HG02759 (cell line): ENCODE measurements around the gene ZNF358.
A peak's percentile ranks its signal among the peaks of the same experiment; 100 is the strongest.

Experiments used
- ATAC-seq: cut with Tn5 transposase; IDR thresholded peaks from one replicate; pipeline ENCODE4 v1.9.1; 2021; ENCODE audit warnings: mild to moderate bottlenecking, moderate library complexity; ENCODE audit not compliant: unreplicated experiment

ZNF358 gene

DNA sequence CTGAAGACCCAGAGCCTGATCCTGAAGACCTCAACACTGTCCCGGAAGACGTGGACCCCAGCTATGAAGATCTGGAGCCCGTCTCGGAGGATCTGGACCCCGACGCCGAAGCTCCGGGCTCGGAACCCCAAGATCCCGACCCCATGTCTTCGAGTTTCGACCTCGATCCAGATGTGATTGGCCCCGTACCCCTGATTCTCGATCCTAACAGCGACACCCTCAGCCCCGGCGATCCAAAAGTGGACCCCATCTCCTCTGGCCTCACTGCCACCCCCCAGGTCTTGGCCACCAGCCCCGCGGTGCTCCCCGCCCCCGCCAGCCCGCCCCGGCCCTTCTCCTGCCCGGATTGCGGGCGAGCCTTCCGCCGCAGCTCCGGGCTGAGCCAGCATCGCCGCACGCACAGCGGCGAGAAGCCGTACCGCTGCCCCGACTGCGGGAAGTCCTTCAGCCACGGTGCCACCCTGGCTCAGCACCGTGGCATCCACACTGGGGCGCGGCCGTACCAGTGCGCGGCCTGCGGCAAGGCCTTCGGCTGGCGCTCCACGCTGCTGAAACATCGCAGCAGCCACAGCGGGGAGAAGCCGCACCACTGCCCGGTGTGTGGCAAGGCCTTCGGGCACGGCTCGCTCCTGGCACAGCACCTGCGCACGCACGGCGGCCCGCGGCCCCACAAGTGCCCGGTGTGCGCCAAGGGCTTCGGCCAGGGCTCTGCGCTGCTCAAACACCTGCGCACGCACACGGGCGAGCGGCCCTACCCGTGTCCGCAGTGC is 3.6 kb downstream of the ZNF358 start:
- no peak for ATAC-seq

DNA sequence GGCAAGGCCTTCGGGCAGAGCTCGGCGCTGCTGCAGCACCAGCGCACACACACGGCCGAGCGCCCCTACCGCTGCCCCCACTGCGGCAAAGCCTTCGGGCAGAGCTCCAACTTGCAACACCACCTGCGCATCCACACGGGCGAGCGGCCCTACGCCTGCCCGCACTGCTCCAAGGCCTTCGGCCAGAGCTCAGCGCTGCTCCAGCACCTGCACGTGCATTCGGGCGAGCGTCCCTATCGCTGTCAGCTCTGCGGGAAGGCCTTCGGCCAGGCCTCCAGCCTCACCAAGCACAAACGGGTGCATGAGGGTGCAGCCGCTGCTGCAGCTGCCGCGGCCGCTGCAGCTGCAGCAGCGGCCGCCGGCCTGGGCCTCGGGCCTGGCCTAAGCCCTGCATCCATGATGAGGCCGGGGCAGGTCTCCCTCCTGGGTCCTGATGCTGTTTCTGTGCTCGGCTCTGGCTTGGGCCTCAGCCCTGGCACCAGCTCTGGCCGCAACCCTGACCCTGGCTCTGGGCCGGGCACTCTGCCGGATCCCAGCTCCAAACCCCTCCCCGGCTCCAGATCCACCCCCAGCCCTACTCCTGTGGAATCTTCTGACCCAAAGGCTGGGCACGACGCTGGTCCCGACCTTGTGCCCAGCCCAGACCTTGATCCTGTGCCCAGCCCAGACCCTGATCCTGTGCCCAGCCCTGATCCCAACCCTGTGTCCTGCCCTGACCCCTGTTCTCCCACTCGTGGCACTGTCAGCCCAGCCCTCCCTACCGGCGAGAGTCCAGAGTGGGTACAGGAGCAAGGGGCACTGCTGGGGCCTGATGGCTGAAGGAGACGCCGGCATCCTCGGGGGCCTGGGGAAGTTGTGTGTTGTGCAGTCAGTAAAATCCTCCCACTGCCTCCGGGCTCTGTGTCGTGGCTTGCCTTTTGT is 4.5 kb downstream of the ZNF358 start:
- no peak for ATAC-seq

DNA sequence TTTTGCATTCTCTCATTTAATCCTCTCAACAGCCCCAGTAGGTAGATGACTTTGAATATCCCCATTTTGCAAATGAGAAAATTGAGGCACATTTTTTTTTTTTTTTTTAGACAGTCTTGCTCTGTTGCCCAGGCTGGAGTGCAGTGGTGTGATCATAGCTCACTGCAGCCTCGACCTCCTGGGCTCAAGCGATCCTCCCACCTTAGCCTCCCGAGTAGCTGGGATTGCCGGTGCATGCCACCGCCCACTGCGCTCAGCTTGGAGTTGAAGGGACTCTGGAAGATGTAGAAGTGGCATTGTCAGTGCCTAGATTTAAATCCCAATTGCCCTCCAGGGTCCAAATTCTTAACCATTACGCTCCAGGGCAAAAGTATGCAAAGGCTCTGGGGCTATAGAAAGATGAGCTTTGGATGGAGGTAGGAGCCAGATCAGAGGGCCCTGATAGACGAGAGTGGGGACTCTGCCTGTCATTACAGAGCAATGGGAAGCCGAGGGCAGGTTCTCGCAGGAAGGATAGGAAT is 5.7 kb downstream of the ZNF358 start:
- ATAC-seq: no peak

DNA sequence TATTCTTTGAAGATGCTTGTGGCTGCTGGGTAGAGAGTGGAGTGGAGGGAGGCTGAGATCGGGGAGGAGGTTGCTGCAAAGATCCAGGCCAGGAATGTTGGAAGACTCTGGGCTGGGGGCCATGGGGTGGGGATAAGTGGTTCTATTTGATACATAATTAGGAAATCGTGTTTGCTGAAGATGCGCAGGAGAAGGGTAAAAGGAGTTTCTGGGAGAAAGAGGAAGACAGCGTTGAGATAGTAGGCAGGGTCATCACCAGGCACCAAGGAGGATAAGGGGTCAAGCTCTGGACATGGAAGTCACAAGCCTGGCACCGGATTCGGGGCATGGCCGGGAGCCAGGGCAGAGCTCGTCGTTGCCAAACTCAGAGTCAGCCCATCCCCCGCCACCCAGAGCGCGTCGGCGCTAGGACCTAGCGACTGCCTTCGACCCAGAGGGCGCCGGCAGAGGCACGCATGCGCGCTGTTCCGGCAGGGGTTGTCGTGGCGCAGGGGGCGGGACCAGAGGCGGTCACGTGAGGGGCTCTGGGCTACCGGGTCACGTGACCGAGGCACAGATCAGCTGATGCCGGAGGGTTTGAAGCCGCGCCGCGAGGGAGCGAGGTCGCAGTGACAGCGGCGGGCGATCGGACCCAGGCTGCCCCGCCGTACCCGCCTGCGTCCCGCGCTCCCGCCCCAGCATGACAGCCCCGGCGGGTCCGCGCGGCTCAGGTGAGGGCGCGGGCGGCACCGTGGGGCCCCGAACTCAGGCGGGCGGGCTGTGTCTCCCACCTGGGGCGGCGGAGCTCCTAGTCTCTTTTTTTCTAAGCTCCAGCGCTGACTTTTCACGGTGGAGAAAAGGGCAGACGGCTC is 6.4 kb downstream of the ZNF358 start, which contains the start of gene MCOLN1:
MCOLN1 (plus strand) TSS at position 553 of the 851 bp plus-strand sequence; CDS start at position 680, 127 bp downstream.
- peak; percentile 93 for ATAC-seq

DNA sequence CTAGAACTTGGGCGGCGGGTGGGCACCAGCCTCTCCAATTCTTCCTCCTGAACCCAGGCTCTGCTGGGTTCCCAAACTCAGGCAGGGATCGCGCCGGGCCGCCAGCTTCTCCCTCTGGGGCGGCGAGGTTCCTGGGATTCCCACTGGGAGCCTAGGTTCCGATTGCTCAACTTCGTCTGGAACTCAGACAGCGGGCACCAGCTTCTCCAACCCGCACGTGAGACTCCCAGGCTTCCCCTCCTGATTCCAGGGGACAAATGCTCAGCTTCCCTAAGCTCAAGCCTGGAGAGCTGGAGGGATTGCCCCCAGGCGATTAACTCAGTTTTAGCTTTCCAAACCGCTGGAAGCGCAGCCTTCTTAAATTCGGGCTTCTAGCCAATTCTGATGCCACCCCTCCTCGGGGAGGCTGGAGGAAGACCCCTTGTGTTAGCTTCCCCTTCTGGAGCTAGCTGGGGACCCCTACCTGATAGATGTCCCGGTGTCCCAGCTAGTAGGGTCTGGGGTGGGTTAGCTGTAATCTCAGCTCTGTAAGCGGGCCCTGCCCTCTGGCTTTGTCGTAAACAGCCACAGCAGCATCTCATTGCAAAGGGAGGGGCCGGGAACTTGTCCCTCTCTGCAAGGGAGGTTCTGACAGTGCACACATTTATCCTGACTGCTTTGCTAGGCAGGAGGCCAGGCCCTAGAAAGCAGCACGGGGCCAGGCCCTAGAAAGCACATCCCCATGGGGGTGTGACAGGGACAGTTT is 7.2 kb downstream of the ZNF358 start:
- peak; percentile 4 for ATAC-seq

DNA sequence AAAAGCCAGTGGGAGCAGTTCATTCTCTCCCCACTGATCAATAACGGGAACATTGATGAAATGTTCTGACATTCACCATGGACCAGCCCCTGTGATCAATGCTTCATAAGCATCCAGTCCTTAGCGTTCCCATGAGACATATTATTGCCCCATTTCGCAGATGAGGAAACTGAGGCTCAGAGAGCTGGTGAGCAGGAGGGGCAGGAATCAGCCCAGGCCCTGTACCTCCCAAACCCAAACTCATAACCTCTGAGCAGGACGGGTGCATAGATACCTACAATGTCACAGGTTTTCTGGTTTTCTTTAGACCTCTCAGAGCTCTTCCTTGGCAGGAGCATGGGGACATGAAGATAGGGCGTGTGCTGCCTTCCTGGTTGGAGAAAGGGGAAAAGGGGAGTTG is 8.6 kb downstream of the ZNF358 start:
- no peak for ATAC-seq

DNA sequence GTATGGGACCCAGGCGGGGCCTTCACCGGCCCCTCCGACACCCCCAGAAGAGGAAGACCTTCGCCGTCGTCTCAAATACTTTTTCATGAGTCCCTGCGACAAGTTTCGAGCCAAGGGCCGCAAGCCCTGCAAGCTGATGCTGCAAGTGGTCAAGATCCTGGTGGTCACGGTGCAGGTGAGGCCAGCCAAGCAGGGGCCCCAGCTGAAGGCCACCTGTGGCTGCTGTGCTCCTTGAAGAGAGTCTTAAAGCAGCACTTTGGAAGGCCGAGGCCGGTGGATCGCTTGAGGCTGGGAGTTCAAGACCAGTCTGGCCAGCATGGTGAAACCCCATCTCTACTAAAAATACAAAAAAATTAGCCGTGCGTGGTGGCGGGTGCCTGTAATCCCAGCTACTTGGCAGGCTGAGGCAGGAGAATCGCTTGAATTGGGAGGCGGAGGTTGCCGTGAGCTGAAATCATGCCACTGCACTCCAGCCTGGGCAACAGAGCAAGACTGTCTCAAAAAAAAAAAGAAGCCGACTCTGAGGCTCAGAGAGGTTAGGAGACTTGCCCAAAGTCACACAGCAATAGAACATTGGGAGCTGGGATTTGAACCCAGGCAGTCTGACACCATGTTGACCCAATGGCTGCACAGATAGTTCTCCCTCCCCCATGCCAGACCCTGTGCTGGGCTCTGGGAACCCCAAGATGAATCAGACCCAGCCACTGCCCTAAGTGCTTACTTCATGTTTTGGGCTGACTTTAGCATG is 9.3 kb downstream of the ZNF358 start:
- no peak for ATAC-seq

DNA sequence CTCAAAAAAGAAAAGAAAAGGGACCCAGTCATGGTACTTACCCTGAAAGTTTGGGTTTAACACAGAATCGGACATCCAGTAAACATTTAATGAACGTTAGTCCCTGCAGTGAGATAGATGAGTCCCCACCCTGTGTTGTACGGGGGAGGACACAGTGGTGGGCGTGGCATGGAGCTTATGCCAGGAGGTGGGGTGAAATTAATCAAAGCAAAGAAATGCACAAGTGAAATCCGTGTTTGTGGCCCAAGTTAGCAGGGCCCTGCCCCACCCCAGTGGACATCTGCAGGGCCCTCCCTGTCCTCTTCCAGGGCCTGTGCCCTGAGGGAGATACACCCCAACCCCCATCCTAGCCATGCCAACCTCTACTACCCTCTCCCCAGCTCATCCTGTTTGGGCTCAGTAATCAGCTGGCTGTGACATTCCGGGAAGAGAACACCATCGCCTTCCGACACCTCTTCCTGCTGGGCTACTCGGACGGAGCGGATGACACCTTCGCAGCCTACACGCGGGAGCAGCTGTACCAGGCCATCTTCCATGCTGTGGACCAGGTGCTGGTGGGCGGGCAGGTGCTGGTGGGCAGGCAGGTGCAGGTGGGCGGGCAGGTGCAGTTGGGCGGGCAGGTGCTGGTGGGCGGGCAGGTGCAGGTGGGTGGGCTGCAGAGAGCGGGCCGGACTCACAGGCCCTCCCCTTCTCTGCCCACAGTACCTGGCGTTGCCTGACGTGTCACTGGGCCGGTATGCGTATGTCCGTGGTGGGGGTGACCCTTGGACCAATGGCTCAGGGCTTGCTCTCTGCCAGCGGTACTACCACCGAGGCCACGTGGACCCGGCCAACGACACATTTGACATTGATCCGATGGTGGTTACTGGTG is 10.4 kb downstream of the ZNF358 start:
- ATAC-seq: no peak

DNA sequence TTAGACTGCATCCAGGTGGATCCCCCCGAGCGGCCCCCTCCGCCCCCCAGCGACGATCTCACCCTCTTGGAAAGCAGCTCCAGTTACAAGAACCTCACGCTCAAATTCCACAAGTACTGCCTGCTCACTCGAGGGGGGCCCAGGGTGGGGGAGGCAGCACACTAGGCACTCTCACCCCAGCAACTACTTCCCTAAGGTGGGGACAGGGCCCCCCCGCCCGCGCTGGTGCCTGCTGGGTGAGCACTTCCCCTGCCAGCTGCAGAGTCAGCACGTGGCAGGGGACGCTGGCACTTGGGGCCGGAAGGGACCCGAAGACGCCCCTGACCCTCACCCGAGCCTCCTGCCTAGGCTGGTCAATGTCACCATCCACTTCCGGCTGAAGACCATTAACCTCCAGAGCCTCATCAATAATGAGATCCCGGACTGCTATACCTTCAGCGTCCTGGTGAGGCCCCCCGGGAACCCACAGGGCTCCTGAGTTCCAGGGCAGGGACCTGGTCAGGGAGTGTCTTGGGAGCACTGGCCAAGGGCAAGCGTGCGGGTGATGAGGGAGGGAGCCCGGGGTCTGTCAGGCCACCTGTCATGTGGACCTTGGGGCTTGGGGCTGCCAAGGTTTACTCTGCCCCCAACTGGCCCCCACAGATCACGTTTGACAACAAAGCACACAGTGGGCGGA is 11.8 kb downstream of the ZNF358 start:
- no peak for ATAC-seq

DNA sequence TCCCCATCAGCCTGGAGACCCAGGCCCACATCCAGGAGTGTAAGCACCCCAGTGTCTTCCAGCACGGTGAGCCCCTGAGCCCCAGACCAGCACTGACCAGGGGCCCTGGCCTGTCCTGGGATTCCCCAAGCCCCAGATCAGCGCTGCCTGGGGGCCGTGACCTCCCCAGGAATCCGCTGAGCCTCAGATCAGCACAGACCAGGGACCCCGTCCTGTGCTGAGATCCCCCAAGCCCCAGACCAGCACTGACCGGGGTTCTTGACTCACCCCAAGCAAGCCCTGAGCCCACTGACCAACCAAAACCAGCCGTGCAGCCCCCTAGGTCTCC is 12.3 kb downstream of the ZNF358 start:
- no peak for ATAC-seq

DNA sequence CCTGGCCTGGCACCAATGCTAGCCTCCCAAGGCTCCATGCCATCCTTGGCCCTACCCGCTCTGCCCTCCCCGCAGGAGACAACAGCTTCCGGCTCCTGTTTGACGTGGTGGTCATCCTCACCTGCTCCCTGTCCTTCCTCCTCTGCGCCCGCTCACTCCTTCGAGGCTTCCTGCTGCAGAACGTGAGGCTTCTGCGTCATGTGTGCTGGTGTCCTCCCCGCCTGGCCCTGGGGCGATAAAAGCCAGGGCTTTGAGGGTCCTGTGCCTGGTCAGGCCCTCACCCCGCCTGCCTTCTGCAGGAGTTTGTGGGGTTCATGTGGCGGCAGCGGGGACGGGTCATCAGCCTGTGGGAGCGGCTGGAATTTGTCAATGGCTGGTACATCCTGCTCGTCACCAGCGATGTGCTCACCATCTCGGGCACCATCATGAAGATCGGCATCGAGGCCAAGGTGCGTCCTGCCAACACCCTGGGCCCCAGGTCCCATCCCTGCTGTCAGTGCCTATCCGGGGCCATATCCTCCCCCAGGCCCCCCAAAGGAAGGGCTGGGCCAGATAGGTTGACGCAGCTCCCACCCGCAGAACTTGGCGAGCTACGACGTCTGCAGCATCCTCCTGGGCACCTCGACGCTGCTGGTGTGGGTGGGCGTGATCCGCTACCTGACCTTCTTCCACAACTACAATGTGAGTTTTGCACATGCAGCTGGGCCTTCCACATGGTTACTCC is 12.8 kb downstream of the ZNF358 start:
- no peak for ATAC-seq

DNA sequence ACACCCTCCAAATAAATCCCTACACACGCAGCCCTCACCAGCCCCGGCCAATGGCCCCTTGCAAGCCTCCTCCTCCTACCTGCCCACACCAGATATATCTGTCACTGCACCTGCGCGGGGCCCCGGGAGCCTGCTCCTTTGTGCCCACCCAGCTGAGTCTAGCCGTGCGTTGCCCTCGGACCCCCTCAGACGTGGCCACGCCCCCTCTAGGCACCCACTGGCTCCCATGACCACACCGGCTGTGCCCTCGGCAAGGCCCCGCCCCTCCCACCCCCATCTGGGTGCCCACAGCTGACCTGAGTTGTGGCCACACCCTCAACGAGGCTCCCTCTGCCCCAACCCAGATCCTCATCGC is 13.3 kb downstream of the ZNF358 start:
- ATAC-seq: no peak

DNA sequence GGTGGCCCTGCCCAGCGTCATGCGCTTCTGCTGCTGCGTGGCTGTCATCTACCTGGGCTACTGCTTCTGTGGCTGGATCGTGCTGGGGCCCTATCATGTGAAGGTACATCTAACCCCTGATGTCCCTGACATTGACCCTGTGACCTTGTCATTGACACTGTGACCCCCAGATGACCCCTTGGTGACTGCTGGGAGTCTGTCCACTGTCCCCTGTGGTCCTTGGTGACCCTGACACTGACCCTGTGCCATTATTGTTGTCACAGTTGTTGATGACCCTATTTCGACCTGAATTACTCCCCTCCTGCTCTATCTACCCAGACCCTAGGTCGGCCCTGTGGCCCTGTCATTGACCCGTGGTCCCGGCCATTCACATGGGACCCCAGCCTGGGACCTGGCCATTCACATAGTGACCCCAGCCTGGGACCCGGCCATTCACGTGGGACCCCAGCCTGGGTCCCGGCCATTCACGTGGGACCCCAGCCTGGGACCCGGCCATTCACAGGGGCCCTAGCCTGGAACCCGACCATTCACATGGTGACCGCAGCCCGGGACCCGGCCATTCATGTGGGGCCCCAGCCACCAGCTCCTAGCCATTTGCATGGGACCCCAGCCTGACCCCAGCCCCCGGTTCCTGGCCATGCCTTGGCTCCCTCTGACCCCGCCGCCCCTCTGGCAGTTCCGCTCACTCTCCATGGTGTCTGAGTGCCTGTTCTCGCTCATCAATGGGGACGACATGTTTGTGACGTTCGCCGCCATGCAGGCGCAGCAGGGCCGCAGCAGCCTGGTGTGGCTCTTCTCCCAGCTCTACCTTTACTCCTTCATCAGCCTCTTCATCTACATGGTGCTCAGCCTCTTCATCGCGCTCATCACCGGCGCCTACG is 13.9 kb downstream of the ZNF358 start:
- ATAC-seq: no peak

DNA sequence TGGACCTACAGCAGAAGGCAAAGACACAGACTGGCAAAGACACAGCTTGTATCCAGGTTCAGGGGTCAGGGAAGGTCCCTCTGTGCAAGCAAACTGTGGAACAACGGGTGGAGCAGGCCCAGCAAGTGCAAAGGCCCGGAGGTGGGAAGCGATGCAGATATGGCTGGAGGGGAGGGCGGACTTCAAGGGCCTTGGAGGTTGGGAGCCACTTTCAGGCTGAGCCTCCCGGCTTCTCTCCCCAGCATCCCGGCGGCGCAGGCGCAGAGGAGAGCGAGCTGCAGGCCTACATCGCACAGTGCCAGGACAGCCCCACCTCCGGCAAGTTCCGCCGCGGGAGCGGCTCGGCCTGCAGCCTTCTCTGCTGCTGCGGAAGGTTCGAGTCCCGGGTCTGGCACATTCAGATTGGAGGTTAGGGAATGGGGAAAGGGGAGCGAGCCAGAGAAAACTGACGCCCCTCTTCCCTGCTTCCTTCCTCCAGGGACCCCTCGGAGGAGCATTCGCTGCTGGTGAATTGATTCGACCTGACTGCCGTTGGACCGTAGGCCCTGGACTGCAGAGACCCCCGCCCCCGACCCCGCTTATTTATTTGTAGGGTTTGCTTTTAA is 17.5 kb downstream of the ZNF358 start:
- ATAC-seq: no peak

DNA sequence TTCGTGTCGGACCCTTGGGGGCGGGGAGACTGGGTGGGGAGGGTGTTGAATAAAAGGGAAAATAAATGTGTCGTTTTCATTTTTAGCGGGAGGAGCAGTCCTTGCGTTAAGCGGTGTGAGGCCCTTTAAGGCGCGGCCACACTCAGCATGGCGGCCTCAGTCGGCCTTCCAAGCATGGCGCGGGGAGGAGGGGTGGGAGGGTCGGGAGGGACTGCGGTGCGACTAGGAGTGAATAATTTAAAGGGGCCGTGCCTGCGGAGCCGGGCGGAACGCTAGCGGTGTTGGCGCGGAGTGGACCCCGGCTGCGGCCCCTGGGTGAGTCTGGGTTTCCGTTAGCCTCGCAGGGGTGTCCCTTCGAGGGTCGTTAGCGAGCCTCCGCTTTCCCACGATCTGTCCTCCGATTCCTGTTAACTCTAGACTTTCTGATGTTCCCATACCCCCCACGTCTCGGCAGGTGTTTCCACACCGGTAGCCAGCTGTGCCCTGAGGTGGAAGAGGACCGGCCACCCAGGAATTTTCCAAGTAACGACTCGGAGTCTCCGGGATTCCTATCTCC is 18.1 kb downstream of the ZNF358 start:
- ATAC-seq: peak; percentile 44
